Hematopoietic multipotent progenitor cell treated with erythropoietin and hydrocortisone succinate and interleukin-3 and kit ligand, for 4 days (in vitro differentiated cells): Measurements from ENCODE around the gene NCKAP5.

ENCODE experiments used
- DNase-seq: peaks from one replicate; pipeline ENCODE4 v3.0.0-alpha.2; 2015

NCKAP5 gene

GRCh38 chr2:132678483-132678882 is 889.8 kb downstream of the NCKAP5 start:
- DNase-seq: no peak

- no peak for DNase-seq
These were observed 890.6 kb downstream of the NCKAP5 start for GRCh38 chr2:132677661-132678060.

GRCh38 chr2:132676999-132677398 is 891.3 kb downstream of the NCKAP5 start:
- peak; percentile 2 for DNase-seq

GRCh38 chr2:132671151-132671835 is 897.0 kb downstream of the NCKAP5 start:
- DNase-seq: no peak

GRCh38 chr2:132670496-132671150 is 897.6 kb downstream of the NCKAP5 start:
- DNase-seq: peak; percentile 1

GRCh38 chr2:132669908-132670495 is 898.3 kb downstream of the NCKAP5 start, which contains the start of gene LYPD1:
Gene LYPD1 (minus strand): TSS chr2:132670205. CDS start chr2:132669932, 273 bp downstream.
- peak; percentile 17 for DNase-seq

- peak; percentile 4 for DNase-seq
These were observed 899.0 kb downstream of the NCKAP5 start for GRCh38 chr2:132668987-132669907.

- no peak for DNase-seq
These were observed 900.0 kb downstream of the NCKAP5 start for GRCh38 chr2:132668189-132668823.

GRCh38 chr2:132667706-132668105 is 900.6 kb downstream of the NCKAP5 start:
- no peak for DNase-seq

GRCh38 chr2:132665401-132666140 is 902.7 kb downstream of the NCKAP5 start:
- no peak for DNase-seq

GRCh38 chr2:132664096-132664495 is 904.2 kb downstream of the NCKAP5 start:
- DNase-seq: peak; percentile 25

- no peak for DNase-seq
These were observed 905.5 kb downstream of the NCKAP5 start for GRCh38 chr2:132662732-132663131.

GRCh38 chr2:132659331-132659730 is 908.9 kb downstream of the NCKAP5 start:
- DNase-seq: no peak

- no peak for DNase-seq
These were observed 911.8 kb downstream of the NCKAP5 start for GRCh38 chr2:132656266-132656975.

- no peak for DNase-seq
These were observed 913.3 kb downstream of the NCKAP5 start for GRCh38 chr2:132654968-132655367.

GRCh38 chr2:132654335-132654734 is 913.9 kb downstream of the NCKAP5 start:
- DNase-seq: no peak

- no peak for DNase-seq
These were observed 915.8 kb downstream of the NCKAP5 start for GRCh38 chr2:132652474-132652873.

- DNase-seq: peak; percentile 35
These were observed 916.9 kb downstream of the NCKAP5 start for GRCh38 chr2:132651115-132652045.

- DNase-seq: no peak
These were observed 921.6 kb downstream of the NCKAP5 start for GRCh38 chr2:132646540-132647108.
